Measurements from ENCODE around the gene POC1B. TPM values are rescaled to one million over a fixed set of nuclear protein-coding genes. Genes with fewer than 3 reads are reported as not detected.

The POC1B gene
- polyA plus RNA-seq, 1 donor from 2014 or later: 10.0 TPM

- H3K4me3 ChIP-seq (ENCODE audit: low read length): no peak overlapping the region
- no peaks in the 10 kb centered on the region for H3K9me2 ChIP-seq (ENCODE audit: insufficient read depth, low read length)
- H3F3A ChIP-seq (ENCODE audit: insufficient read depth, low read length, poor library complexity, severe bottlenecking): no peaks in the 10 kb centered on the region
- H3K27ac ChIP-seq (ENCODE audit: low read length): no peak overlapping the region
- H4K20me1 ChIP-seq (ENCODE audit: insufficient read depth): no peaks in the 10 kb centered on the region
- no peak overlapping the region for H3K9ac ChIP-seq (ENCODE audit: low read length)
- H3K9me3 ChIP-seq (ENCODE audit: low read length): no peaks in the 10 kb centered on the region
- H2AFZ ChIP-seq (ENCODE audit: low read depth, low read length): no peak overlapping the region
- H3K36me3 ChIP-seq (ENCODE audit: insufficient read depth, low read length): no peaks in the 10 kb centered on the region
- no peaks in the 10 kb centered on the region for H3K27me3 ChIP-seq (ENCODE audit: insufficient read depth, low read depth, low read length)
- H3K4me2 ChIP-seq (ENCODE audit: low read length): no peak overlapping the region
- H3K79me2 ChIP-seq (replicated peaks; ENCODE audit: insufficient read depth, low read length): no peaks in the 10 kb centered on the region
- no peak for TF ChIP-seq MXI1 (conservative IDR thresholded peaks at IDR 0.05; ENCODE audit: poor library complexity, severe bottlenecking)
- TF ChIP-seq, protein P1, sequence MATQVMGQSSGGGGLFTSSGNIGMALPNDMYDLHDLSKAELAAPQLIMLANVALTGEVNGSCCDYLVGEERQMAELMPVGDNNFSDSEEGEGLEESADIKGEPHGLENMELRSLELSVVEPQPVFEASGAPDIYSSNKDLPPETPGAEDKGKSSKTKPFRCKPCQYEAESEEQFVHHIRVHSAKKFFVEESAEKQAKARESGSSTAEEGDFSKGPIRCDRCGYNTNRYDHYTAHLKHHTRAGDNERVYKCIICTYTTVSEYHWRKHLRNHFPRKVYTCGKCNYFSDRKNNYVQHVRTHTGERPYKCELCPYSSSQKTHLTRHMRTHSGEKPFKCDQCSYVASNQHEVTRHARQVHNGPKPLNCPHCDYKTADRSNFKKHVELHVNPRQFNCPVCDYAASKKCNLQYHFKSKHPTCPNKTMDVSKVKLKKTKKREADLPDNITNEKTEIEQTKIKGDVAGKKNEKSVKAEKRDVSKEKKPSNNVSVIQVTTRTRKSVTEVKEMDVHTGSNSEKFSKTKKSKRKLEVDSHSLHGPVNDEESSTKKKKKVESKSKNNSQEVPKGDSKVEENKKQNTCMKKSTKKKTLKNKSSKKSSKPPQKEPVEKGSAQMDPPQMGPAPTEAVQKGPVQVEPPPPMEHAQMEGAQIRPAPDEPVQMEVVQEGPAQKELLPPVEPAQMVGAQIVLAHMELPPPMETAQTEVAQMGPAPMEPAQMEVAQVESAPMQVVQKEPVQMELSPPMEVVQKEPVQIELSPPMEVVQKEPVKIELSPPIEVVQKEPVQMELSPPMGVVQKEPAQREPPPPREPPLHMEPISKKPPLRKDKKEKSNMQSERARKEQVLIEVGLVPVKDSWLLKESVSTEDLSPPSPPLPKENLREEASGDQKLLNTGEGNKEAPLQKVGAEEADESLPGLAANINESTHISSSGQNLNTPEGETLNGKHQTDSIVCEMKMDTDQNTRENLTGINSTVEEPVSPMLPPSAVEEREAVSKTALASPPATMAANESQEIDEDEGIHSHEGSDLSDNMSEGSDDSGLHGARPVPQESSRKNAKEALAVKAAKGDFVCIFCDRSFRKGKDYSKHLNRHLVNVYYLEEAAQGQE (IDR thresholded peaks at IDR 0.05; ENCODE audit: borderline replicate concordance): no peak
- TF ChIP-seq EZH2 (IDR thresholded peaks at IDR 0.05; ENCODE audit: borderline replicate concordance, insufficient read depth, low read length, poor library complexity, severe bottlenecking): no peak
- TF ChIP-seq, protein P2, sequence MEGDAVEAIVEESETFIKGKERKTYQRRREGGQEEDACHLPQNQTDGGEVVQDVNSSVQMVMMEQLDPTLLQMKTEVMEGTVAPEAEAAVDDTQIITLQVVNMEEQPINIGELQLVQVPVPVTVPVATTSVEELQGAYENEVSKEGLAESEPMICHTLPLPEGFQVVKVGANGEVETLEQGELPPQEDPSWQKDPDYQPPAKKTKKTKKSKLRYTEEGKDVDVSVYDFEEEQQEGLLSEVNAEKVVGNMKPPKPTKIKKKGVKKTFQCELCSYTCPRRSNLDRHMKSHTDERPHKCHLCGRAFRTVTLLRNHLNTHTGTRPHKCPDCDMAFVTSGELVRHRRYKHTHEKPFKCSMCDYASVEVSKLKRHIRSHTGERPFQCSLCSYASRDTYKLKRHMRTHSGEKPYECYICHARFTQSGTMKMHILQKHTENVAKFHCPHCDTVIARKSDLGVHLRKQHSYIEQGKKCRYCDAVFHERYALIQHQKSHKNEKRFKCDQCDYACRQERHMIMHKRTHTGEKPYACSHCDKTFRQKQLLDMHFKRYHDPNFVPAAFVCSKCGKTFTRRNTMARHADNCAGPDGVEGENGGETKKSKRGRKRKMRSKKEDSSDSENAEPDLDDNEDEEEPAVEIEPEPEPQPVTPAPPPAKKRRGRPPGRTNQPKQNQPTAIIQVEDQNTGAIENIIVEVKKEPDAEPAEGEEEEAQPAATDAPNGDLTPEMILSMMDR (IDR thresholded peaks at IDR 0.05; ENCODE audit: poor library complexity, severe bottlenecking): no peak
- TF ChIP-seq TAF1 (IDR thresholded peaks at IDR 0.05; ENCODE audit: low read depth): no peak
- no peak for TF ChIP-seq RAD21 (conservative IDR thresholded peaks at IDR 0.05)
- TF ChIP-seq POLR2AphosphoS5 (IDR thresholded peaks at IDR 0.05): no peak
- TF ChIP-seq EP300 (conservative IDR thresholded peaks at IDR 0.05; ENCODE audit: poor library complexity, severe bottlenecking): no peak
- TF ChIP-seq SMC3 (conservative IDR thresholded peaks at IDR 0.05; ENCODE audit: poor library complexity): no peak
Observed at GRCh38 chr12:89439941-89440340, 85.9 kb downstream of the POC1B start.

GRCh38 chr12:89437231-89437630 lies 88.6 kb downstream of the POC1B start:
- Histone ChIP-seq H3K9me3 (ENCODE audit: low read length) (no peaks in the 10 kb centered on the region), H3K27me3 (ENCODE audit: insufficient read depth, low read depth, low read length) (no peaks in the 10 kb centered on the region), H3K4me2 (ENCODE audit: low read length) (no peak overlapping the region), H3K27ac (ENCODE audit: low read length) (no peak overlapping the region), H3F3A (ENCODE audit: insufficient read depth, low read length, poor library complexity, severe bottlenecking) (no peaks in the 10 kb centered on the region), H3K4me3 (ENCODE audit: low read length) (no peak overlapping the region), H3K79me2 (replicated peaks; ENCODE audit: insufficient read depth, low read length) (no peaks in the 10 kb centered on the region), H2AFZ (ENCODE audit: low read depth, low read length) (no peak overlapping the region), H3K9ac (ENCODE audit: low read length) (no peak overlapping the region), H3K9me2 (ENCODE audit: insufficient read depth, low read length) (no peaks in the 10 kb centered on the region), H4K20me1 (ENCODE audit: insufficient read depth) (no peaks in the 10 kb centered on the region), H3K36me3 (ENCODE audit: insufficient read depth, low read length) (no peaks in the 10 kb centered on the region)
- TF ChIP-seq SMC3 (conservative IDR thresholded peaks at IDR 0.05; ENCODE audit: poor library complexity) (no peak), EP300 (conservative IDR thresholded peaks at IDR 0.05; ENCODE audit: poor library complexity, severe bottlenecking) (no peak), TAF1 (IDR thresholded peaks at IDR 0.05; ENCODE audit: low read depth) (no peak), MXI1 (conservative IDR thresholded peaks at IDR 0.05; ENCODE audit: poor library complexity, severe bottlenecking) (no peak), EZH2 (IDR thresholded peaks at IDR 0.05; ENCODE audit: borderline replicate concordance, insufficient read depth, low read length, poor library complexity, severe bottlenecking) (no peak), RAD21 (conservative IDR thresholded peaks at IDR 0.05) (no peak), POLR2AphosphoS5 (IDR thresholded peaks at IDR 0.05) (no peak)
- TF ChIP-seq, protein P1 (IDR thresholded peaks at IDR 0.05; ENCODE audit: borderline replicate concordance): no peak
- TF ChIP-seq, protein P2 (IDR thresholded peaks at IDR 0.05; ENCODE audit: poor library complexity, severe bottlenecking): no peak

All from neural cell (in vitro differentiated cells).